SK-N-MC (cell line): Measurements from ENCODE around the gene TACR2.

Source experiments
- DNase-seq: peaks from one replicate; pipeline ENCODE4 v3.0.0-alpha.2; 2011; ENCODE audit warnings: low read depth, low spot score
- H3K27ac ChIP-seq: fragments of 200-600 bp; sonication (generic); 2 replicates; pipeline ENCODE4 v1.5.1; 2016; ENCODE audit warnings: mixed run types
- H3K36me3 ChIP-seq: fragments of 200-600 bp; sonication (generic); 2 replicates; pipeline ENCODE4 v1.6.1; 2017; ENCODE audit warnings: antibody characterized with exemption, low read length, mixed read lengths; ENCODE audit not compliant: insufficient read depth
- H3K4me3 ChIP-seq: fragments of 200-600 bp; sonication (generic); 2 replicates; pipeline ENCODE4 v1.5.1; 2016
- H3K9ac ChIP-seq: fragments of 200-600 bp; sonication (generic); 2 replicates; pipeline ENCODE4 v1.8.0; 2017; ENCODE audit warnings: mixed run types, mixed read lengths; ENCODE audit not compliant: insufficient read length
- H3K9me3 ChIP-seq: fragments of 200-600 bp; sonication (generic); 2 replicates; pipeline ENCODE4 v1.6.1; 2017; ENCODE audit warnings: low read depth, mild to moderate bottlenecking, antibody characterized with exemption, low read length, moderate library complexity, mixed read lengths
- EZH2 ChIP-seq: fragments of 200-600 bp; sonication (generic); IDR thresholded peaks from one replicate; pipeline ENCODE4 v1.6.1; 2017; ENCODE audit warnings: antibody characterized with exemption
- FOXP2 ChIP-seq: optimal IDR thresholded peaks from 2 replicates; pipeline ENCODE3; 2011; ENCODE audit warnings: mild to moderate bottlenecking, moderate library complexity; ENCODE audit not compliant: insufficient read depth; ENCODE audit errors: extremely low read length, control extremely low read depth
- POLR2AphosphoS5 ChIP-seq: IDR thresholded peaks from 2 replicates; pipeline ENCODE4 v1.6.1; 2012; ENCODE audit warnings: mild to moderate bottlenecking, low read depth, low read length, borderline replicate concordance

TACR2 gene

DNA sequence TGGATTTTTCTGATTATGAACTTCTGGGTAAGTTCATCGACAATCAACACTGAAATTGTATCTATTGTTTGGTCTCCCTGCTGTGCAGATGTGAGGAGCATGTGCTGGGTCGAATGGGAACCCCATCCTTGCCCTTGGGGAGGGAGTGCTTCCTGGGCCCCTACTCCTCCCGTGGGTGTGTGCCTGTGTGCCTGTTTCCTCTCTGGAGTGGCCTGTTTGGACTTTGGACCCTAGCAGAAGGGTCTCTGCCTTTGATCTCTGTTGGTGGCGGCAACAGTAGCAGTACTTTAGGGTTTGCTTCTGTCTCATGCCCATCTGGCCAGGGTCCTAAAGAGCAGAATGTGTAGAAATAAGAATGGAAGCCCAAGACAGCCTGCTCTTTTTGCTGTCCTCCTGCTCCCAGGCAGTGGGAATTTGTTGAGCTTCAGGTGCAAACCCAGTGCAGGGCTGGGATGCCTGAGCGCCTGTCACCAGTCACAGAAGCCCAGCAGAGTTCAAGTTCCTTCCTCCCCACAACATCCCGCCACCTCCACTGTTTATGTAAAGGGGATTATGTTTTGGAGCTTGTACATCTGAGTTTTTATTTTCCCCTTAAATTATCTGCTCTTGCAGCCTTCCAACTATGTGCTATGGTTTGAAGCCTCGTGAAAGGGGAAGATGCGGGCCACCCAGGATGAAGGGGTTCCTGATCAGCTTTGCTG is 1.5 kb upstream of the TACR2 start:
- TF ChIP-seq EZH2 (no peak), FOXP2 (no peak), POLR2AphosphoS5 (no peak)
- no peaks in the 10 kb centered on the region for H3K9me3 ChIP-seq
- 0 out of 2 replicates have a peak overlapping the region, but pooled peaks have one; percentile 25 for H3K4me3 ChIP-seq
- no peak for DNase-seq
- no peak overlapping the region for H3K9ac ChIP-seq
- H3K36me3 ChIP-seq = no peaks in the 10 kb centered on the region
- no peak overlapping the region for H3K27ac ChIP-seq

DNA sequence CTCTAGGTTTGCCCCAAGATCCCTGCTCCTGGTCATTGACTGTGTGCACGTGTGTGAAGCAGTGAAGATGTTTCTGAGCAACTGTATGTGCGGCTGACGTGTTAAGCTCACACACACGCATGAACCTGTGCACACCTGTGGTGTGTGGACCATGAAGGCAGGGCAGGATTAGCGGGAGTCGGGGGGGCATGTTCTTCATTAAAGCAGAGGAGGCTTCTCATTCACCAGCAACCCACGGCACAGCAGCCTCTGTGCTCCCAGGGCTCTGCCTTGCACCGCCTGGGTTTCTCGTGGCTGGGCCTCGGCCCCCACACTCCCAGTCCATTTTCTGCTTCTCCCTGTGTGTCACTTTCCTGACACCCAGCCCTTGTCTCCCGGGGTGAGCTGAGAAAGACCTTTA is 824 bp upstream of the TACR2 start:
- no peak overlapping the region for H3K27ac ChIP-seq
- no peaks in the 10 kb centered on the region for H3K9me3 ChIP-seq
- DNase-seq = no peak
- no peak overlapping the region for H3K4me3 ChIP-seq
- no peaks in the 10 kb centered on the region for H3K36me3 ChIP-seq
- TF ChIP-seq EZH2 = no peak
- no peak for TF ChIP-seq FOXP2
- H3K9ac ChIP-seq = no peak overlapping the region

DNA sequence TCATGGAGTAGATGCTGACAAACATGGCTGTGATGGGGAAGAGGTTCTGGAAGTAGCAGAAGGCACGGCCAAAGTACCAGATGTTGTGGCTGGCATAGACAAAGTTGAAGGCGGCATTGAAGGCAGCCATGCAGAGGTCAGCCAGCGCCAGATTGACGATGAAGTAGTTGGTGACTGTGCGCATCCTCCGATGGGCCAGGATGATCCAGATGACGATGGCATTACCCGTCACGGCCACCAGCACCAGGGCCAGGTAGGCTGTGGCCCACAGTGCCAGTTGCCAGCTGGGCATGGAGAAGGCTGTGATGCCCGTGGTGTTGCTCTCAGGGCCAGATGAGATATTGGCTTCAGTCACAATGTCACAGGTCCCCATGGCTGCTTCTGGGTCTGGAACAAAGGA is 767 bp downstream of the TACR2 start:
- TF ChIP-seq POLR2AphosphoS5 (no peak), EZH2 (no peak), FOXP2 (no peak)
- H3K27ac ChIP-seq = no peak overlapping the region
- no peaks in the 10 kb centered on the region for H3K36me3 ChIP-seq
- no peak overlapping the region for H3K9ac ChIP-seq
- DNase-seq = no peak
- no peak overlapping the region for H3K4me3 ChIP-seq
- no peaks in the 10 kb centered on the region for H3K9me3 ChIP-seq

GRCh38 chr10:69415049-69415448 is 1.7 kb downstream of the TACR2 start:
- TF ChIP-seq POLR2AphosphoS5 = no peak
- no peak for TF ChIP-seq EZH2
- TF ChIP-seq FOXP2 = no peak
- Histone ChIP-seq H3K36me3 (no peaks in the 10 kb centered on the region), H3K27ac (no peak overlapping the region), H3K9me3 (no peaks in the 10 kb centered on the region), H3K4me3 (no peak overlapping the region), H3K9ac (no peak overlapping the region)
- DNase-seq = no peak

DNA sequence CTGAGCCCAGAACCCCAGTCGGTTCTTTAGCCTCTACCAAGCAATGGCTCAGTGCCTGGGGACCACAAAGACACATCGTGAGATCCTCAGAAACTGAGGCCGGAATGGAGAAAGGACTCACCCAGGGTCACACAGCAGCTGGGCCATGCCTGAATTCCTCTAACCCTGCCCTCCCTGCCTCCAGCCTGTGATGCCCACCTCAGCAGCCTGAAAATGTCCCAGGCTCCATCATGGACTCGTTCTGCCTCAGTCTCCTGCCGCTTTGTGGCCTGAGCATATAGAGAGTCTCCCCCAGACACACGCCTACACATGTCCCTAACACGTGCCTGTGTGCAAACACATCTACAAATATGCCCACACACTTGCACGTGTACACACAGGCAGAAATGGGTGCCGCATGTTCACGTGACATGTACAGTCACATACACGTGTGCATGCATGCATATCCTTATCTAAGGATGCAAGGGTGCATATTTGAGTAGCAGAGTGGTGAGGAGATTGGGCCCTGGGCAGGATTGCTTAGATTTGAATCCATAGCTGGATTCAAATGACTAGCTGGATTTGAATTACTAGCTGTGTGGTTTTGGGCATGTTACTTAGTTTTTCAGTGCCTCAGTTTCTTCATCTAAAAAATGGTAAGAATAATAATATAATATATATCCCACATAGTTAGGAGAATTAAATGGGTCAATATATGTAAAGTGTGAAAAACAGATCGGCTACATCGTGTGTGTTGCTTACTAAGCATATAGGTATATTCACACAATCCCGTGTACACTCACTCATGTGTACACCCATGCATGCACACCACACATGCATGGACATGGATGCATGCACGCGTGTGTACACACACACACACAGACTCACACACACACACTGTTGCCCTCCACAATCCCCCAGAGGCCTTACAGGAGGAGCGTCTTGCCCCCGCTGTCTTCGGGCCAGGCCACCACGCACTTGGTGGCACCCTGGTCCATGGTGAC is 2.4 kb downstream of the TACR2 start:
- no peak overlapping the region for H3K27ac ChIP-seq
- H3K9ac ChIP-seq = no peak overlapping the region
- no peak overlapping the region for H3K4me3 ChIP-seq
- no peaks in the 10 kb centered on the region for H3K9me3 ChIP-seq
- no peaks in the 10 kb centered on the region for H3K36me3 ChIP-seq
- no peak for DNase-seq
- no peak for TF ChIP-seq EZH2
- TF ChIP-seq FOXP2 = no peak
- no peak for TF ChIP-seq POLR2AphosphoS5

- Histone ChIP-seq H3K9ac (no peak overlapping the region), H3K4me3 (no peak overlapping the region), H3K9me3 (no peaks in the 10 kb centered on the region), H3K27ac (no peak overlapping the region), H3K36me3 (no peaks in the 10 kb centered on the region)
- TF ChIP-seq EZH2 = no peak
- no peak for TF ChIP-seq FOXP2
- no peak for TF ChIP-seq POLR2AphosphoS5
- DNase-seq = no peak
These were observed 3.4 kb downstream of the TACR2 start for GRCh38 chr10:69413221-69413865.

GRCh38 chr10:69412232-69412790 is 4.4 kb downstream of the TACR2 start:
- H3K4me3 ChIP-seq = no peak overlapping the region
- no peak overlapping the region for H3K9ac ChIP-seq
- no peak for DNase-seq
- no peaks in the 10 kb centered on the region for H3K36me3 ChIP-seq
- H3K9me3 ChIP-seq = no peaks in the 10 kb centered on the region
- TF ChIP-seq EZH2 (no peak), FOXP2 (no peak), POLR2AphosphoS5 (no peak)
- no peak overlapping the region for H3K27ac ChIP-seq

DNA sequence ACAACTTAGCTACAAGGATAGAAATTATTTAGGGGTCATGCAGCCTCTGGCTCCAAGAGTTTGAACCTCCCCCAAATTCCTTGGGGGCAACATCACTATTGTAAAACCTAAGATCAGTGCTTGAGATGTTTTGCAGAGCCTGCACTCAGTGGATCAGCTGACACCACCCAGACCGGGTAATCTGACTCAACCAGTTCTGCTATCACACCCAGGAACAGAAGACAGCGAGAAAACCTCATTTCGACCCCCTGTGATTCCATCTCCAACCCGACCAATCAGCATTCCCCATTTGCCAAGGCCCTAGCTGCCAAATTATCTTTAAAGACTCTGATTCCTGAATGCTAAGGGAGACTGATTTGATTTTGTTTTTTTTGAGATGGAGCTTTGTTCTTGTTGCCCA is 5.2 kb downstream of the TACR2 start:
- no peak overlapping the region for H3K9ac ChIP-seq
- H3K9me3 ChIP-seq = no peaks in the 10 kb centered on the region
- no peak overlapping the region for H3K27ac ChIP-seq
- DNase-seq = no peak
- TF ChIP-seq POLR2AphosphoS5 = no peak
- no peak for TF ChIP-seq EZH2
- TF ChIP-seq FOXP2 = no peak
- no peaks in the 10 kb centered on the region for H3K36me3 ChIP-seq
- H3K4me3 ChIP-seq = no peak overlapping the region
